ENCODE data around the gene NOL9. TPM values are rescaled to one million over a fixed set of nuclear protein-coding genes. Genes with fewer than 3 reads are reported as not detected.

The NOL9 gene
- total and polyA plus RNA-seq, 2 of the 13 experiments (the other 11 are each of a cell fraction or from before 2014, with no cell fraction given) = 18.0 to 24.7 TPM

- H3K79me2 ChIP-seq (ENCODE audit: insufficient read depth, low read length) = peaks cover 11% of the 10 kb centered on the region
- H3K36me3 ChIP-seq (replicated peaks in 1 of 2; ENCODE audit: control insufficient read depth in 1 of 2, insufficient read depth in 2 of 2, low read length in 2 of 2) = peaks cover 34 to 76% of the 10 kb centered on the region in 2 experiments
- H4K20me1 ChIP-seq (ENCODE audit: insufficient read depth, low read length) = peaks cover 28% of the 10 kb centered on the region
- CTCF ChIA-PET (ENCODE audit: low intra/inter-chr PET ratio, low total read pairs) = no interaction called here
- H3K9me3 ChIP-seq (ENCODE audit: low read length) = no peaks in the 10 kb centered on the region
- H2AFZ ChIP-seq (ENCODE audit: low read length) = no peak overlapping the region
- in situ Hi-C loops (cut with HindIII; ENCODE audit: extremely low pct_ligation_motif_present, low pct_unique_long_range_greater_than_20kb) (no loop called here), intact Hi-C loops (cut with micrococcal nuclease; ENCODE audit: unreplicated experiment) (no loop called here)
- TF ChIP-seq ZNF879 (CRISPR knock-in tag; IDR thresholded peaks at IDR 0.05) (no peak), CREB1 (IDR thresholded peaks at IDR 0.05) (no peak), CREB1 (CRISPR knock-in tag; IDR thresholded peaks at IDR 0.05) (no peak), AGO2 (optimal IDR thresholded peaks at IDR 0.05; ENCODE audit: low read depth, low read length) (peak; percentile 44)
- FAIRE-seq (no peak), DNase-seq (ENCODE audit: low spot score) (no peak), ATAC-seq (no peak)
- no peak overlapping the region for H3K4me3 ChIP-seq (replicated peaks in 1 of 3; ENCODE audit: insufficient read depth in 1 of 3, low read depth in 2 of 3, low read length in 3 of 3)
- no peaks in the 10 kb centered on the region for H3K27me3 ChIP-seq (ENCODE audit: control insufficient read depth in 1 of 2, insufficient read depth in 2 of 2, low read length in 2 of 2)
- no peak overlapping the region for H3K4me2 ChIP-seq (ENCODE audit: low read depth, low read length)
- WGBS (ENCODE audit: low lambda C conversion rate) = 98% methylated on average over 6 of the region's 6 CpGs
- BruUV-seq (replicated peaks) = no TSS peak
- H3K27ac ChIP-seq (ENCODE audit: extremely low read length, insufficient read depth, low read length) = no peak overlapping the region
- POLR2A ChIA-PET = interaction anchor here (0.6 to 1.4 kb wide), 2 partner anchors 9 to 39 kb away, joined by 3 to 5 read pairs; no protein-coding TSS in a partner anchor
- H3K9ac ChIP-seq (ENCODE audit: insufficient read depth, low read depth, low read length) = no peak overlapping the region
- H3K4me1 ChIP-seq (ENCODE audit: insufficient read depth, low read length) = 0 out of 2 replicates have a peak, but pooled peaks cover 2% of the 10 kb centered on the region
Observed at GRCh38 chr1:6591644-6592043, 37.3 kb upstream of the NOL9 start.

- POLR2A ChIA-PET = interaction anchor here (0.6 to 1.4 kb wide), 2 partner anchors 10 to 38 kb away, joined by 3 to 5 read pairs; no protein-coding TSS in a partner anchor
Observed at GRCh38 chr1:6591222-6591621, 36.9 kb upstream of the NOL9 start.

More at GRCh38 chr1:6591222-6591621, 36.9 kb upstream of the NOL9 start:
- in situ Hi-C loops (cut with HindIII; ENCODE audit: extremely low pct_ligation_motif_present, low pct_unique_long_range_greater_than_20kb) (no loop called here), intact Hi-C loops (cut with micrococcal nuclease; ENCODE audit: unreplicated experiment) (no loop called here)
- Histone ChIP-seq H3K4me3 (replicated peaks in 1 of 3; ENCODE audit: insufficient read depth in 1 of 3, low read depth in 2 of 3, low read length in 3 of 3) (no peak overlapping the region), H3K27ac (ENCODE audit: extremely low read length, insufficient read depth, low read length) (no peak overlapping the region), H3K79me2 (ENCODE audit: insufficient read depth, low read length) (peaks cover 9% of the 10 kb centered on the region), H3K9me3 (ENCODE audit: low read length) (no peaks in the 10 kb centered on the region), H3K36me3 (replicated peaks in 1 of 2; ENCODE audit: control insufficient read depth in 1 of 2, insufficient read depth in 2 of 2, low read length in 2 of 2) (peaks cover 32 to 72% of the 10 kb centered on the region in 2 experiments), H3K9ac (ENCODE audit: insufficient read depth, low read depth, low read length) (no peak overlapping the region), H3K4me1 (ENCODE audit: insufficient read depth, low read length) (no peaks in the 10 kb centered on the region), H4K20me1 (ENCODE audit: insufficient read depth, low read length) (peaks cover 24% of the 10 kb centered on the region), H3K4me2 (ENCODE audit: low read depth, low read length) (no peak overlapping the region), H2AFZ (ENCODE audit: low read length) (no peak overlapping the region), H3K27me3 (ENCODE audit: control insufficient read depth in 1 of 2, insufficient read depth in 2 of 2, low read length in 2 of 2) (no peaks in the 10 kb centered on the region)
- no peak for FAIRE-seq
- DNase-seq (ENCODE audit: low spot score) = no peak
- no peak for ATAC-seq
- no TSS peak for BruUV-seq (replicated peaks)
- WGBS (ENCODE audit: low lambda C conversion rate) = 100% methylated on average over 2 of the region's 13 CpGs
- TF ChIP-seq RFX3 (CRISPR knock-in tag; IDR thresholded peaks at IDR 0.05) = no peak
- TF ChIP-seq AGO1 (IDR thresholded peaks at IDR 0.05; ENCODE audit: low read depth, low read length, poor library complexity, severe bottlenecking) = peak; percentile 24
- TF ChIP-seq, protein P1, sequence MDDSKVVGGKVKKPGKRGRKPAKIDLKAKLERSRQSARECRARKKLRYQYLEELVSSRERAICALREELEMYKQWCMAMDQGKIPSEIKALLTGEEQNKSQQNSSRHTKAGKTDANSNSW (CRISPR knock-in tag; IDR thresholded peaks at IDR 0.05; ENCODE audit: borderline replicate concordance) = no peak
- TF ChIP-seq ZBTB42 (CRISPR knock-in tag; IDR thresholded peaks at IDR 0.05) = no peak
- TF ChIP-seq AGO2 (optimal IDR thresholded peaks at IDR 0.05; ENCODE audit: low read depth, low read length) = peak; percentile 82
- TF ChIP-seq POLR2A (IDR thresholded peaks at IDR 0.05; ENCODE audit: insufficient read depth in 1 of 2, low read depth in 2 of 2, low read length in 2 of 2) = 0 out of 4 replicates have a peak, but pooled peaks of 1 of the 2 experiments have one; percentile 23
- CTCF ChIA-PET (ENCODE audit: low intra/inter-chr PET ratio, low total read pairs) = no interaction called here
